ENCODE data around the gene NADK. TPM values are rescaled to one million over a fixed set of nuclear protein-coding genes. Genes with fewer than 3 reads are reported as not detected.

The NADK gene
- total and polyA plus RNA-seq, 4 donors = 29.9 to 65.1 (median 48.3) TPM

- Histone ChIP-seq H3K36me3 (ENCODE audit: control insufficient read depth, insufficient read depth, low read length) (peaks cover 88% of the 10 kb centered on the region), H3K4me3 (ENCODE audit: low read depth, low read length) (no peak overlapping the region), H3K27me3 (ENCODE audit: control insufficient read depth, insufficient read depth, low read length) (no peaks in the 10 kb centered on the region), H3K9me3 (ENCODE audit: control insufficient read depth, insufficient read depth, low read length) (no peaks in the 10 kb centered on the region), H3K4me1 (ENCODE audit: control insufficient read depth, insufficient read depth, low read length) (peaks cover 8% of the 10 kb centered on the region), H3K27ac (ENCODE audit: low read depth, low read length) (no peak overlapping the region)
- WGBS (ENCODE audit: insufficient coverage) = 87% methylated on average over 25 of the region's 25 CpGs
- no peak for DNase-seq (ENCODE audit: low read depth in 4 of 6, low spot score in 6 of 6)
These were observed 10.6 kb upstream of the NADK start for GRCh38 chr1:1788646-1789431.

GRCh38 chr1:1788136-1788535 lies 9.9 kb upstream of the NADK start:
- Histone ChIP-seq H3K27ac (ENCODE audit: low read depth, low read length) (no peak overlapping the region), H3K27me3 (ENCODE audit: control insufficient read depth, insufficient read depth, low read length) (no peaks in the 10 kb centered on the region), H3K4me3 (ENCODE audit: low read depth, low read length) (no peak overlapping the region), H3K9me3 (ENCODE audit: control insufficient read depth, insufficient read depth, low read length) (no peaks in the 10 kb centered on the region), H3K4me1 (ENCODE audit: control insufficient read depth, insufficient read depth, low read length) (peaks cover 12% of the 10 kb centered on the region), H3K36me3 (ENCODE audit: control insufficient read depth, insufficient read depth, low read length) (peaks cover 88% of the 10 kb centered on the region)
- WGBS (ENCODE audit: insufficient coverage) = 65% methylated on average over 4 of the region's 7 CpGs
- DNase-seq (ENCODE audit: low read depth in 4 of 6, low spot score in 6 of 6) = peak in 2 of 6 donors; percentile 39 to 50

GRCh38 chr1:1786836-1787605 lies 8.8 kb upstream of the NADK start:
- no peak for DNase-seq (ENCODE audit: low read depth in 4 of 6, low spot score in 6 of 6)
- H3K36me3 ChIP-seq (ENCODE audit: control insufficient read depth, insufficient read depth, low read length) = peaks cover 89% of the 10 kb centered on the region
- WGBS (ENCODE audit: insufficient coverage) = 83% methylated on average over 18 of the region's 20 CpGs
- H3K4me3 ChIP-seq (ENCODE audit: low read depth, low read length) = no peak overlapping the region
- no peaks in the 10 kb centered on the region for H3K27me3 ChIP-seq (ENCODE audit: control insufficient read depth, insufficient read depth, low read length)
- peaks cover 23% of the 10 kb centered on the region for H3K4me1 ChIP-seq (ENCODE audit: control insufficient read depth, insufficient read depth, low read length)
- H3K27ac ChIP-seq (ENCODE audit: low read depth, low read length) = no peak overlapping the region
- no peaks in the 10 kb centered on the region for H3K9me3 ChIP-seq (ENCODE audit: control insufficient read depth, insufficient read depth, low read length)

- no peak overlapping the region for H3K27ac ChIP-seq (ENCODE audit: low read depth, low read length)
- no peaks in the 10 kb centered on the region for H3K9me3 ChIP-seq (ENCODE audit: control insufficient read depth, insufficient read depth, low read length)
- peaks cover 32% of the 10 kb centered on the region for H3K4me1 ChIP-seq (ENCODE audit: control insufficient read depth, insufficient read depth, low read length)
- WGBS (ENCODE audit: insufficient coverage) = no CpG with 5 or more reads among the region's 10 CpGs
- H3K27me3 ChIP-seq (ENCODE audit: control insufficient read depth, insufficient read depth, low read length) = no peaks in the 10 kb centered on the region
- H3K4me3 ChIP-seq (ENCODE audit: low read depth, low read length) = no peak overlapping the region
- peaks cover 77% of the 10 kb centered on the region for H3K36me3 ChIP-seq (ENCODE audit: control insufficient read depth, insufficient read depth, low read length)
- no peak for DNase-seq (ENCODE audit: low read depth in 4 of 6, low spot score in 6 of 6)
These were observed 7.4 kb upstream of the NADK start for GRCh38 chr1:1785666-1786065.

GRCh38 chr1:1784933-1785332 lies 6.7 kb upstream of the NADK start:
- Histone ChIP-seq H3K27ac (ENCODE audit: low read depth, low read length) (no peak overlapping the region), H3K27me3 (ENCODE audit: control insufficient read depth, insufficient read depth, low read length) (no peaks in the 10 kb centered on the region), H3K36me3 (ENCODE audit: control insufficient read depth, insufficient read depth, low read length) (peaks cover 70% of the 10 kb centered on the region), H3K4me3 (ENCODE audit: low read depth, low read length) (no peak overlapping the region), H3K4me1 (ENCODE audit: control insufficient read depth, insufficient read depth, low read length) (peaks cover 39% of the 10 kb centered on the region), H3K9me3 (ENCODE audit: control insufficient read depth, insufficient read depth, low read length) (no peaks in the 10 kb centered on the region)
- DNase-seq (ENCODE audit: low read depth in 4 of 6, low spot score in 6 of 6) = no peak
- WGBS (ENCODE audit: insufficient coverage) = 94% methylated on average over 12 of the region's 13 CpGs

GRCh38 chr1:1783320-1783719 lies 5.0 kb upstream of the NADK start:
- H3K36me3 ChIP-seq (ENCODE audit: control insufficient read depth, insufficient read depth, low read length) = peaks cover 54% of the 10 kb centered on the region
- H3K27ac ChIP-seq (ENCODE audit: low read depth, low read length) = no peak overlapping the region
- H3K4me3 ChIP-seq (ENCODE audit: low read depth, low read length) = no peak overlapping the region
- H3K9me3 ChIP-seq (ENCODE audit: control insufficient read depth, insufficient read depth, low read length) = no peaks in the 10 kb centered on the region
- no peaks in the 10 kb centered on the region for H3K27me3 ChIP-seq (ENCODE audit: control insufficient read depth, insufficient read depth, low read length)
- peaks cover 50% of the 10 kb centered on the region for H3K4me1 ChIP-seq (ENCODE audit: control insufficient read depth, insufficient read depth, low read length)
- WGBS (ENCODE audit: insufficient coverage) = 88% methylated on average over 3 of the region's 8 CpGs
- DNase-seq (ENCODE audit: low read depth in 4 of 6, low spot score in 6 of 6) = no peak

GRCh38 chr1:1782399-1783221 lies 4.3 kb upstream of the NADK start:
- Histone ChIP-seq H3K4me3 (ENCODE audit: low read depth, low read length) (no peak overlapping the region), H3K27me3 (ENCODE audit: control insufficient read depth, insufficient read depth, low read length) (no peaks in the 10 kb centered on the region), H3K4me1 (ENCODE audit: control insufficient read depth, insufficient read depth, low read length) (peaks cover 45% of the 10 kb centered on the region), H3K27ac (ENCODE audit: low read depth, low read length) (no peak overlapping the region), H3K9me3 (ENCODE audit: control insufficient read depth, insufficient read depth, low read length) (no peaks in the 10 kb centered on the region), H3K36me3 (ENCODE audit: control insufficient read depth, insufficient read depth, low read length) (peaks cover 46% of the 10 kb centered on the region)
- WGBS (ENCODE audit: insufficient coverage) = 13% methylated on average over 36 of the region's 36 CpGs
- DNase-seq (ENCODE audit: low read depth in 4 of 6, low spot score in 6 of 6) = peak in 1 of 6 donors; percentile 40

GRCh38 chr1:1781526-1781903 lies 3.2 kb upstream of the NADK start:
- peaks cover 36% of the 10 kb centered on the region for H3K36me3 ChIP-seq (ENCODE audit: control insufficient read depth, insufficient read depth, low read length)
- H3K27me3 ChIP-seq (ENCODE audit: control insufficient read depth, insufficient read depth, low read length) = no peaks in the 10 kb centered on the region
- 84% methylated on average over 7 of the region's 7 CpGs for WGBS (ENCODE audit: insufficient coverage)
- H3K4me1 ChIP-seq (ENCODE audit: control insufficient read depth, insufficient read depth, low read length) = peaks cover 43% of the 10 kb centered on the region
- DNase-seq (ENCODE audit: low read depth in 4 of 6, low spot score in 6 of 6) = no peak
- no peak overlapping the region for H3K27ac ChIP-seq (ENCODE audit: low read depth, low read length)
- no peaks in the 10 kb centered on the region for H3K9me3 ChIP-seq (ENCODE audit: control insufficient read depth, insufficient read depth, low read length)
- H3K4me3 ChIP-seq (ENCODE audit: low read depth, low read length) = no peak overlapping the region

- H3K27me3 ChIP-seq (ENCODE audit: control insufficient read depth, insufficient read depth, low read length) = no peaks in the 10 kb centered on the region
- H3K4me3 ChIP-seq (ENCODE audit: low read depth, low read length) = no peak overlapping the region
- peaks cover 32% of the 10 kb centered on the region for H3K36me3 ChIP-seq (ENCODE audit: control insufficient read depth, insufficient read depth, low read length)
- H3K4me1 ChIP-seq (ENCODE audit: control insufficient read depth, insufficient read depth, low read length) = peaks cover 43% of the 10 kb centered on the region
- WGBS (ENCODE audit: insufficient coverage) = 82% methylated on average over 7 of the region's 7 CpGs
- H3K9me3 ChIP-seq (ENCODE audit: control insufficient read depth, insufficient read depth, low read length) = no peaks in the 10 kb centered on the region
- no peak for DNase-seq (ENCODE audit: low read depth in 4 of 6, low spot score in 6 of 6)
- no peak overlapping the region for H3K27ac ChIP-seq (ENCODE audit: low read depth, low read length)
These were observed 2.6 kb upstream of the NADK start for GRCh38 chr1:1780598-1781525.
